HG02943 (cell line): ENCODE results near the gene AKAP13.

Experiments
- ATAC-seq: cut with Tn5 transposase; IDR thresholded peaks from one replicate; pipeline ENCODE4 v1.9.1; 2021; ENCODE audit warnings: mild to moderate bottlenecking, low read depth, moderate library complexity; ENCODE audit not compliant: unreplicated experiment

Gene AKAP13

DNA sequence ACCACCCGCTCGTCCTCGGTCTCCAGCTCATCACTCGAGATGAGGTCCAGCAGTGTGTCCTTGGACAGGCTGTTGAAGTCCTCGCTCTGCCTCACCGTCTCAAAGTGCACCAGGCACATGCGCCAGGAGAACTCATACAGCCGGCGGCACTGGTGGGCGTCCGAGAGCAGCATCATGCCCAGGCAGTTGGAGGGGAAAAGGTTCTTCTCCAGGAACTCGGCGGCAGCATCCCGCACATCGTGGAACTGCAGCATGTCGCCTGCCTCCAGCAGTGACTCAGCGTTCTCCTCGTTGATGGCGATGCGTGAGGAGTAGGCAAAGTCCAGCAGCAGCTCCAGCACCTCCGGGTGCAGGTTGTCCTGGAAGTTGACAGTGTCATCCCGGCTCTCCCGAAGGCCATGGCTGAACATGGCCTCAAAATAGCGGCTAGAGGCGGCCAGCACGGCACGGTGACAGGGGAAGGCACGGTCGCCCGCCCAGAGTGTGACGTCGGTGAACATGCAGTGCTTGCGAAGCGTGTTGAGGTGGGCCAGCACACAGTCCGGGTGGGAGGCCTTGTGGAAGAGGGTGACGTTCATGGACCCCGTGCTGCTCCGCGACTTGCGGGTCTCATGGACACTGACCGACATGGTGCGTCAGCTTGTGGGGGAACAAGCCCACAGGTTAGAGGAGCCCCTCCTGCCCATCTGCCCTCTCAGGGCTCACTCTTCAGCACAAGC lies 388.9 kb downstream of the AKAP13 start:
- ATAC-seq: no peak

DNA sequence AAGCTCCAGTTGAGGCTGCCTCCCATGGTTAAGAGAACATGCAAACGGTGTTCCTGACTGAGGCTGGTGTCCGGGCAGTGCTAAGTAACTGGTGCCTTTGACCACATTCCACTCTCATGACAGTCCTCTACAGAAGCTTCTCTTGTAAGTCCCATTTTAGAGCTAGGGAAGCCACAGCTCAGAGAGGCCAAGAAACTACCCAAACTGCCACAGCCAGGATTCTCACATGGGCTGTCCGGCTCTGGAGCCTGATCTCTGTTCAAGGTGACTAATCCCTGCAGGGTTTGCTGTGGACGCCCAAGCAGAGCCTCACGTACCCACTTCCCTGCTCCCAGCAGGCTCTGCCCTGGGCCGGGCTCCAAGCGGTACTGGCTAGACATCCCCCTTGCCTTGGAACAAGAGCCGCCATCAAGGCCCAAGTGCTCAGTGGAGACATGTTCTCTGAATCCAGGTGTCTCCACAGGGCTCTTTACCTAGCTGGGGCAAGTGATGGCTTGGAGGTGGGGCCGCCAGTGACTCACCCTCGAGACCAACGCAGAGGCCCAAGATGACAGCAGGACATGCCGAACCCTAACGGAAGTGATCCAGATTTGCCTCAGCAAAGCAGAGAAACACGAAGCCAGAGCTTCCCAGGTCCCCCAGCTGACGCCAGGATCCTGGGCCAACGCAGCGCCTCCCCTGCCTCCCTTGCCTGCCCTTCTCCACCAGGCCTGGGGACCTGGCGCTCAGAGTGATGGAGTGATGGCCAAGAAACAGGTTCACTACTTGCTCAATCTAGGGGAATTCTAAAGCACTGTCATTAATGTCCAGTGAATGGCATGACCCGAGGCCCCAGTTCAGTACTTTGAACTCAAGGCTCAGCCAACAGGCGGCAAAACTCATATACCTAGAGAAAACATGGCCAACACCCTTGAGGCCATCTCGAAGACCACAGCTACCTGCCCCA lies 390.0 kb downstream of the AKAP13 start:
- no peak for ATAC-seq

DNA sequence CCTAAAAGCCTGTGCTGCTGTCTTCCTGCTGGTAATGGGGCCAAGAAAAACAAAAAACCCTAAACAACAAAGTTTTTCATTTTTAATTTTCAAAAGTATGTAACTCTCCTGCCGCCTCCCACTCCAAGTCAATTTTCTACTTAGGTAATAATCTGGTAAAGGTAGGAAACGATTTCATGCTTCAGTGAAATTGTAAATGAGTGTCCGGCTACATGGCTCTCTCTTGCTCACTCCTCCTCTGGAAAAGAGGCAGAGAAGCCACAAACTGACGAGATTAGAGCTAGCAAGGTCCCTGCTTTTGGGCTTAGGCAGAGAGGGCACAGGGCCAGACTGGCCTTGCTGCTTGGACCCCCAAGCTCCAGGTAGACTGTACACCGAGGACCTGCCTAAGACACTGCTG lies 390.9 kb downstream of the AKAP13 start:
- no peak for ATAC-seq

DNA sequence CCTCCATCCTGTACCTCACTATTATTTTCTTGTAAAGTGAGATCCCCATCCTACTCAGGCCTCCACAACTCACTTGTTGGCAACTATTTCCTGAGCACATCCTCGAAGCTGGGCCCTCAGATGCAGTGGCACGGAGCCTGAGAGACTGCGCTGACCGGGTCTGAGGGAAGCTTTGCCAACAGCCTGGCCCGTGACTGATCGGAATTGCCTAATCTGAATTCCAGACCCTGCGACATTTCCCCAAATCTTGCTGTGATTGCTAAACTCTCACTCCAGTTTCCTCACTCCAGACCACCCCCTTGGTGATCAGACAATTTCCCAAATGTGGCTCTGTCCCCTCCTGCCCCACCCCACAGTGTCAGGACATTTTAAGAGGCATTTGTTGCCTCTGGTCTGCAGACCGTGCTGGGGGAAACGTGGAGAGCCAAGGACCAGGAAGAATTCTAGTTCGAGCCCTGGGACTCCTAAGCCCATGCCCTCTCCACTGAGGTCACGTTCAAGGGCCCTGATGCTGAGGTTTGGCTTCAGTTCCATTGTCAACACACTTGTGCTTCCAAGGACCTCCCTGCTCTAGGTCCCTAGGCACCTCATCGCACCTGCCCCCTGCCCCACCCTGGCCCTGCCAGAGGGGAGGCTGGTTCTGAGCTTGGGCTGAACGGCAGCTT lies 391.5 kb downstream of the AKAP13 start:
- ATAC-seq: no peak

DNA sequence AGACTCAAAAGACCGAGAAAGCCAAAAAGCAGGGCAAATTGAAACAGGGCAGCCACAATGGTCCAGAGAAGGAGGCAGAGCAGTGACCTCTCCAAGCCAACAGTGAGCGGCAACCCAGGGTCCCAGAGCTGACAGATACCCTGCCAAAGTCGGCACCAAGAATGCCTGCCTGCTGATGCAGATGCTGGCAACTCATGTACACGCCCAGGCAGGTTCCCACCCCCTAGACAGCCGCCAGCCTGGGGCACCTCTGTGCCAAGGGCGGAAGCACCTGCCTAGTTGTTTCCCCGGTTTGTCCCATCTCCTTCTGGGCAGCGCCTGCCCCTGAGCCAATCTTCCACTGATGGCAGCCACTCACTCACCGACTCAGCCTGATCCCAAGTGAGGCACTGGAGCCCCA lies 392.3 kb downstream of the AKAP13 start:
- ATAC-seq: no peak

DNA sequence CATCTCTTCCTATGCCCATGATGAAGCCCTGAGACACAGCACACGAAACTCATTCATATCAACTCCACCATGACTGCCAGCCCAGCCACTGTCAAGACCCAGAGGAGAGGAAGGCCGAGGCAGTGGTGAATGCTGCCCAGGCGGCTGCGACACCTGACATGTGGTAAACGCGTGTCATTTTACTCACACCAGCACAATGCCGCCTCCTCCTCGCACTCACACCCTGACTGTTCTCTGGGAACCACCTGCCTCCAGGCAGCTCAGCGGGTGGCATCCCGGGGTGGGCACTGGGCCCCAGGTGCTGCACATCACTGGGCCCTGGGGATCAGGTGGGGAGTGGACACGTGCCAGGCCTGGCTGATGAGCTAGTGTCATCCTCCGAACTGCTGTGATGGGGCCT lies 392.8 kb downstream of the AKAP13 start:
- ATAC-seq: no peak

DNA sequence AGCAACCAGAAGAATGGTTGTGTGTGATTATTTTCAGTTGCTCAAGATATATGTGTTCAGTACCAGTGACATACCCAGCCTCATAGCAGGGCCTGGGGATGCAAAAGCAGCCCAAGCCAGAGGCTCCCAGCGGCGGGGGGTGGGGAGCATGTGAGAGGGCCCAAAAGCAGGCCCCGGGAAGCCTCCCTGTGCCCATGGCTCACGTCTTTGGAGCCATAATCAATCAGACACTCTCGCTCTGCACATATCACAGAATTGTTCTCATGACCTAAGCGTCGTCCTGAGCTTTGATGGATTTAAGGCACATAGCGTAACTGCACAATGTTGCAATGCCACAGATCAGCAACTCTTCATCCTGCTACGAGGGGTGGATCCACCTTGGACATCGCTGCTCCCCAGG lies 393.6 kb downstream of the AKAP13 start:
- no peak for ATAC-seq

DNA sequence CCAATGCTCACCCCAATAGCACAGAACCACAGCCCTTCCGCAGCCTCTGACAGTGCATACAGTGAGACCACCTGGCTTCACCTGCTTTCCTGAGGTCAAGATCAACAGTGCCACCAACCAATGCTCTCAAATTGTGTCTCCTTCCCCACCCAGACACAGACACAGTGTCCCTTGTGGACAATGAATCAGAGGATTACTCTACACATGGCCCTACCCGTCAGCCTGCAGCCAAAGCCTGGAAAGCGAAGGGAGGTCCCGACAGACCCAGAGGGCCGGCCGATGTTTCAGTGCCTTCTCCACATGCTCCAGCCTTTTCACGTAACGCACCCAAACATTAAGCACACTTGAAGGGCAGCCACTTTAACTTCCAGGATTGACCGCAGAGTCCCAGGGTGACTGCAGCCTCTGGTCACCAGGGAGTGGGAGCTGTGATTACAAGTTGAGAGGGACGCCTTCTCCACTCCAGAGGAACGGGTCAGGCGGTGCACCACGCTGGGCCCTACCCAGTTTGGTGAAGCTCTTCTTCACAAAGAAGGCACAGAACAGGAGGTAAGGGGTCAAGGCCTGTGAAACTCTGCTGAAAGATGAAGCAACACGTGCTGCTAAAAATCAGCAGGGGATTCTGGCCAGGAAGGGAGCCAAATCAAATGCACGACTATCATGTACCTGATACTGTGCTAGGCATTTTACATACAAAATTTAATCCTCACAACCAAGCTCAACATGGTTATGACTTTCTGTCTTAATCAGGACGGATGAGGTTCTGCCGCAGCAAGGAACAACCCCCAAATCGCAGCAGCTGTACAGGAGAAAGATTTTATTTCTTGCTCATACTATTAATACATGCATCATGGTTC lies 397.1 kb downstream of the AKAP13 start:
- no peak for ATAC-seq

DNA sequence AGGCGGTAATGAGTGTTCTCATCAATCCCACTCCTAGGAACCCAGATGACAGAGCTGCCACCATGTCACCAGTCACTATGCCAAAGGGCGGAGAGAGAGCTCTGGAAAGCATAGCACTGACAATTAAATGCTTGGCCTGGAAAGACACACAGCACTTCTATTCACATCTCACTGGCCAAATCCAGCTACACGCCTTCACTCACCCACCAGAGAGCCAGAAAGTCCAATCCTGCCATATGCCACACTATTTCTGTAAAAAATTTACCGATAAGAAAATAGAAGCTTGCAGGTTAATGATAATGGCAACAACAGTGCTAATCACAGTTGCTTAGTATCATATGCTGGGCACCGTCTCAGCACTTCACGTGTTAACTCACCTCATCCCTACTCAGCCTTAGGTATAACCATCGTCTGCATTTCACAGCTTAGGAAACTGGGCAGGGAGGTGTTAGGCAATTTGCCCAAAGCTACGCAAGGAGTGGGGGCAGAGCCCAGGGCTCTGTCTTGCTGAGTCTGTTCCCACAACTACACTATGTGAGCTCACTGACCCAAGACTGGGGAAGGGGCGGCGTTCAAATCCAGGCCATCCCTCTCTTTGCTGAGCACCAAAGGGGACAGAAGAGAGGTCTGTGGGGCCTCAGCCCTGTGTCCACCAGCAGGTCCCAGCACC lies 397.8 kb downstream of the AKAP13 start:
- no peak for ATAC-seq

DNA sequence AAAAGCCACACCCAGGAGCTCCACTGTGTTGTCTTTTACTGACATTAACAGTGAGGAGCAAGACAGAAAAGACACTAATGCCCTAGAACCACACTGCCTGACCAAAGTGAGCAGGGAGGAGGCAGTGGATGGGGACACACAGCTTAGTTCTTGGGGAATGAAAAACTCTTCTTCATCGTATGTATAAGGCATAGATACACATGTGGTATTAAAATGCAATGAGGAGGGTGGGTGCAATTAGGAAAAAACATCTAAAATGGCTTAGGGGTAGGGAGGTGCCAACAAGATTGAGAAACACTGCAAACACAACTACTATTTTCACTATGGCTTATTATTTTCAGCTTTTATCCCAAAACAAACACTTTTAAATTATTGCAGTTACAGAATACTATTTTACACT lies 398.8 kb downstream of the AKAP13 start:
- no peak for ATAC-seq

DNA sequence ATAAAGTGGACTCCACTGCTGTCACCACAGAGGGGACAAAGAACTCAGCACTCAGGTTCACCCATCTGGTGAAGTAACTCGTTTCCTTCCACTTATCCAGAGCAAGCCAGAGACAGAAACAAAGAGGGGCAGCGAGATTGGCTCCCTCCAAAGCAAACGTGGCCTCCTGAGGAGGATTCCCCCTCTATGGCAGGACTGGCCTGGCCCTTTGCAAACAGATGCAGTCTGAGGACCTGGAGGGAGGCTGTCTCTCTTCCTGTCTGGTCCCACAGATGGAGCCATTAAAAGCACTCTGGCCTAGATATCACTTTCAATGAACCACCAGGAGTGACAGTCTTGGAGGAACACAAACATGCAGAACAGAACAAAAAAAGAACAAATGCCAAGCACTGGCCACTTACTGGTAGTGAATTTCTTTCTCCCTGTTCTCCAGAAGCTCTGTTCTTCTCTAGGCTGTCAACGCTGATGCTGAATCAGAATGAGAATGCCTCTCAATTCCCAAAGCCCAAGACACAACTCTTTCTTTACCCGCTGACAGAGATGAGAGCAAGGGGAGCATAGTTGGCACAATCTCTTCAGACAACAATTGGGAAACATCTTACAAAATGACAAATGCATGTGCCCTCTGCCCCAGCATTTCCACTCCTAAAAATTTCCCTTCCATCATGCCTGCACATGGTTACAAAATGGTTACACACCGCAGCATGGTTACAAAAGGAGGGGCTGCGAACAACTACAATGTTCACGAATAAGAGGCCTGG lies 400.0 kb downstream of the AKAP13 start:
- no peak for ATAC-seq

DNA sequence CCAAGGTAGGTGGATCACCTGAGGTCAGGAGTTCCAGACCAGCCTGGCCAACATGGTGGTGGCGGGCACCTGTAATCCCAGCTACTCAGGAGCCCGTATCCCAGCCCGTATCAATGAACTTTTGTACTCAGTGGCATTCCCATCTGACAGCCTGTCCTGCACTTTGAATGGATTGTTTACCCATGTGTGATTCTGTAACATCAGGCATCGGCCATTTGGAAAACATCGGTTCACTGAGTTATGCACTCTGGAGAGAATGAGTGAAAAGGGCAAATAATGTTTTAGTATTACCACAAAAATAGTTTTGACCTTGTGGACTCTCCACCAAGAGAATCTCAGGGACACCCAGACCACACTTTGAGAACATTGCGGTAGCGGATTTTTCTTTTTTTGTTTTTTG lies 400.7 kb downstream of the AKAP13 start:
- ATAC-seq: no peak

DNA sequence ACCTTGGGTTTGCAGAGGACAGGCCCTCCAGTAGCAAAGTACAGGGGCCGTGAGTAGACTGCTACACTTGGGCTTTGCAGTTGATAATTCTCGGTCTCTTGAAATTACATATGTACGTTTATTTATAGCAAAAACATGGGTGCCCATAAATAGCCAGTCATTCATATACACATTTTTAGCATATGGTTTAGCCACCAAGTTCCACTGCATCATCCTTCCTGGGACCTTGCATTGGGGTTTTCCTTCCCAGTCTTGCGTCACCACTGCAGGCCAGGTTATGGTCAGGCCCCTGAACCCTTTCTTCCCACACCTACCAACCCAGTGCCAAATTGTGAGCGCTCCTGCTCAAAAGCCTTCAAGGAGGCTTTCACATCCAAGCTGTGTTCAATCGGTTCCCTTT lies 401.7 kb downstream of the AKAP13 start:
- no peak for ATAC-seq

DNA sequence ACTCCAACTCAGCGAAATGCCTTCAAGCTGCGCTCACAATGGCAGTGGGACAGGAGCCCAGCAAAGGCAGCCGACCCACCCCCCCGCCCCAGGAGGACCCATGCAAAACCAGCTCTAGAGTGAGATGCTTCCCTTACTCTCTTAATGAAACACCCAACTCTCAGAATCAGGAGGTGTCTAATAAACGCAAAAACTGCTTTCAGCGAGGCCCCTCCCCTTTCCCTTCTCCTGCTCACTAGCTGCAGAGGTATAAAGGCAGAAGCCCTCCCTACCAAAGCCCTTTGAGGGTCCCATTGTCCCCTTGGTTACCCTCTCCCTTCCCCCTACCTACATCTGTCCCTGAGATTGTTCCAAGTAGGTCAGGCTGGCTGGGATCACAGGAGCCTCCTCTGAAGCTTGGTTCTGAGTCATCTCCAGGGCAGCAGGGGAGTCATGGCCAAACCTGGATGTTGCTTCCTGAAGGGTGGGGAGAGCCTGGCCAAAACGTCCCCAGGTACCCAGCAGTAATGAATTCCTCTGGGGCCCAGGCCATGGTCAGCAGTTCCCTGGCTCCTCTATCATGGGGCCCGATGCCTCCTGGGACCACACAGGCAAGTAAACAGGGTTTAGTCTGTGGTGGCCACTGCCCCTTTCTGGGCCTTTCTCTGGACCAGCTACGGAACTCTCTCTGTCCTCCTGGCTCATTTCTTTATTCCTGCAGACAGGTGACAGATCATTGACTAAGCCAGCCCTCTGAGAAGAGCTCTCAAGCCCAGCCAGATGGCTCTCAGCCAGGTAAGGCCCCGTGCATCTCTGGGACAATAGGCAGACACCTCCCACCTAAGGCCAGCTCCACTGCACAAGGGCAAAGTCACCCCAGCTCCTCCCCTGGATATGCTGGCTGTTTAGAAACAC lies 405.7 kb downstream of the AKAP13 start:
- ATAC-seq: no peak

DNA sequence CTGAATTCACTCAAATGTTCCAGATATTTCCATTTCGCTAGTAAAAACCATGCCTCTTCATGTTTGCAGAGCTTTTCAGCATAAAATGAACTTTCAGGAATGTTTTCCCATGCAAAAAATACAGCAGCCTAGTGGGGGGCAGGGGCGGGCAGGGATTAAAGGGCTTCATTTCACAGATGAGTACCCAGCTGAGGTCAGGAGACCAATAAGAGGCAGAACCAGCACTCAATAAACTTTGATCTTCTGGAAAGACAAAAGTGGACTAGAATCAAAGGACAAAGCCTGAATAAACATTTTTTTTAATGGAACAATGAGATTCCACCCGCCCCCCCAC lies 406.3 kb downstream of the AKAP13 start:
- no peak for ATAC-seq

DNA sequence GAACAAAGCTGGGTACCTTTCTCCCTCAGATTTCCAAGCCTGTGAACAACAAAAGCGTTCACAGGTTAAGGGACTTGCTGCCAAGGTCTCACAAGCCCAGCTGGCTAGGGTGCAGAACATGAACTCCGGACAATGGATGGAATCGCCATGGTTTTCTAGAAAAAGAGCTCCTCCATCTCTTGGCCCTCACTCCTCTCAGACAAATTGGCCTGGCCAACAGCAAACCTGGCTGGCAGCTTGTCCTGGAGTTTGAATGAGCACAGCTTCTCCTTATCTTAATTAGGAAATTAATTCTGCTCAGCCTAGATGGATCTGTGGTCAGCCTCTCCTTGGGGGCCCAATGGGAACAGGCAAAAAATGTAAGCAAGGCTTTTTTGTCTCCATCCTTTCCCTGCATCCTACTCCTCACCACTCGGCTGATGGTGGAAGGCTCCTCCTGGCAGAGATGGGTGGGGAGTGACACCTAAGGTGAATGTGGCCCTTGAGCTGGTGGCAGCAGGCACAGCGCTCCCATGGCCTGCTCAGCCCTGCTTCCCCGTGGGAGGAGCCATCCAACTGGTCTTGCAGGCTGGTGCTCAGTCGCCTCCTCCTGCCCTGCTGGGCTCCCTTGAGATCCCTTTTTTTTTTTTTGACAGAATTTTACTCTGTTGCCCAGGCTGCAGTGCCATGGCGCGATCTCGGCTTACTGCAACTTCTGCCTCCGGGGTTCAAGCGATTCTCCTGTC lies 408.5 kb downstream of the AKAP13 start:
- no peak for ATAC-seq

DNA sequence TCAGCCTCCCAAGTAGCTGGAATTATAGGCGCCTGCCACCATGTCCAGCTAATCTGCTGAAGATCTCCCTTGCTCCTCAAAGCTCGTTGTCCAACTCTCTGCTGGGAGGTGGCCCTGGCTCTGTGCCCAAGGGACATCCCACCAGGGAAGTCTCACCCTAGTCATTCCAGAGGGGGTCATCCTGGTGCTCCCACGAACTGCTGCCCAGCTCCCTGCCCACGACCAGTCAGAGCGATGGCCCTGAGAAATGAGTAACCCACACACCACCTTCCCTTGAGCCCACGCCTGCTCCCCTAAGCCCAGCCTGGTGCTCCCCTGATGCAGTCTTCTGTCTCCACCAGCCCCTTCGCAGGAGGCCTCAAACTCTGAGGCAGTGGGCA lies 409.1 kb downstream of the AKAP13 start:
- no peak for ATAC-seq
